GM23338 (cell line): Measurements from ENCODE around the gene PXT1. TPM values are rescaled to one million over a fixed set of nuclear protein-coding genes. Genes with fewer than 3 reads are reported as not detected.

Experiments
- EZH2phosphoT487 ChIP-seq: fragments of 200-600 bp; sonication (generic); IDR thresholded peaks from one replicate; pipeline ENCODE4 v1.8.1; 2018; ENCODE audit warnings: antibody characterized with exemption; ENCODE audit not compliant: unreplicated experiment
- STAT1 ChIP-seq: IDR thresholded peaks from one replicate; pipeline ENCODE4 v1.6.1; 2016; ENCODE audit warnings: antibody characterized with exemption; ENCODE audit not compliant: unreplicated experiment
- ZNF114 ChIP-seq: fragments of 250-450 bp; sonication (Bioruptor Pico); IDR thresholded peaks from 2 replicates; pipeline ENCODE4 v1.5.0; 2020; ENCODE audit warnings: mild to moderate bottlenecking, moderate library complexity
- ZNF331 ChIP-seq: fragments of 250-450 bp; sonication (Bioruptor Pico); IDR thresholded peaks from 2 replicates; pipeline ENCODE4 v1.5.0; 2020; ENCODE audit warnings: low read depth, mild to moderate bottlenecking, moderate library complexity
- polyA plus RNA-seq: library from polyadenylated mRNA; unstranded; fragments of >200 nt; fragmentation: Nextera tagmentation; extraction: Ambion mirVana; gene quantifications from 2 replicates; pipeline ENCODE4 v1.2.1, GENCODE V29; 2016
- total RNA-seq: library from RNA; depleted of rRNA; stranded (reverse); fragments of >200 nt; shearing (Covaris generic); gene quantifications from 2 replicates; pipeline ENCODE4 v1.2.3, GENCODE V29; 2014
- TF ChIP-seq, protein P1 (sequence below): fragments of 250-450 bp; sonication (Bioruptor Pico); IDR thresholded peaks from 2 replicates; pipeline ENCODE4 v1.5.0; 2020; ENCODE audit warnings: mild to moderate bottlenecking, moderate library complexity
- TF ChIP-seq, protein P2 (sequence below): IDR thresholded peaks from one replicate; pipeline ENCODE4 v1.6.1; 2018; ENCODE audit warnings: antibody characterized with exemption; ENCODE audit not compliant: unreplicated experiment
- TF ChIP-seq, protein P3 (sequence below), 2 experiments: fragments of 200-600 bp in 1 of 2; sonication (generic) in 1 of 2; conservative IDR thresholded peaks; 2 replicates each; pipeline versions ENCODE4 v1.5.1 to v1.6.1; 2016 to 2017; ENCODE audit warnings: antibody characterized with exemption in 2 of 2, low read depth in 2 of 2, mild to moderate bottlenecking in 2 of 2, moderate library complexity in 1 of 2

Gene PXT1
- total and polyA plus RNA-seq, 2 experiments from 2014 or later: 0.14 TPM; not detected in 1

DNA sequence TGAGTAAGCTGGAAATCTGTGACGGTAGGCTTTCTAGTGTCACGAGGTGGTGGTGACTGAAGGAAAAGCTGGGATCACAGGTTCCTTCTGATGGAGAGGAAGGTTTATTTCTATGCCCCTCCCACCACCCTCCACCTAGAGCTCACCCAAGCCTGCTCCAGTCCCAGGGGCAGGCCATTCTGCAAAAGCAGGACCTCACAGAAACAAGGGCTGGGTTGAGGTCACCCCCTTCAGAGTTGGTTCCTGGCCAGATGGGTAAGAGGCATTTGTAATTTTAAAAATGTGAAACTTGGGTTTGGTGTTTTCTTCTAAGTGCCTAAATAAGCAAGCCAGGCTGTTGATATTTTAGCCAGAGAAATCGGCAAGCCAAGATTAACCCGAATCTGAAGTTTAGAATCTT, 46.8 kb upstream of the PXT1 start (continued):
- TF ChIP-seq, protein P1, sequence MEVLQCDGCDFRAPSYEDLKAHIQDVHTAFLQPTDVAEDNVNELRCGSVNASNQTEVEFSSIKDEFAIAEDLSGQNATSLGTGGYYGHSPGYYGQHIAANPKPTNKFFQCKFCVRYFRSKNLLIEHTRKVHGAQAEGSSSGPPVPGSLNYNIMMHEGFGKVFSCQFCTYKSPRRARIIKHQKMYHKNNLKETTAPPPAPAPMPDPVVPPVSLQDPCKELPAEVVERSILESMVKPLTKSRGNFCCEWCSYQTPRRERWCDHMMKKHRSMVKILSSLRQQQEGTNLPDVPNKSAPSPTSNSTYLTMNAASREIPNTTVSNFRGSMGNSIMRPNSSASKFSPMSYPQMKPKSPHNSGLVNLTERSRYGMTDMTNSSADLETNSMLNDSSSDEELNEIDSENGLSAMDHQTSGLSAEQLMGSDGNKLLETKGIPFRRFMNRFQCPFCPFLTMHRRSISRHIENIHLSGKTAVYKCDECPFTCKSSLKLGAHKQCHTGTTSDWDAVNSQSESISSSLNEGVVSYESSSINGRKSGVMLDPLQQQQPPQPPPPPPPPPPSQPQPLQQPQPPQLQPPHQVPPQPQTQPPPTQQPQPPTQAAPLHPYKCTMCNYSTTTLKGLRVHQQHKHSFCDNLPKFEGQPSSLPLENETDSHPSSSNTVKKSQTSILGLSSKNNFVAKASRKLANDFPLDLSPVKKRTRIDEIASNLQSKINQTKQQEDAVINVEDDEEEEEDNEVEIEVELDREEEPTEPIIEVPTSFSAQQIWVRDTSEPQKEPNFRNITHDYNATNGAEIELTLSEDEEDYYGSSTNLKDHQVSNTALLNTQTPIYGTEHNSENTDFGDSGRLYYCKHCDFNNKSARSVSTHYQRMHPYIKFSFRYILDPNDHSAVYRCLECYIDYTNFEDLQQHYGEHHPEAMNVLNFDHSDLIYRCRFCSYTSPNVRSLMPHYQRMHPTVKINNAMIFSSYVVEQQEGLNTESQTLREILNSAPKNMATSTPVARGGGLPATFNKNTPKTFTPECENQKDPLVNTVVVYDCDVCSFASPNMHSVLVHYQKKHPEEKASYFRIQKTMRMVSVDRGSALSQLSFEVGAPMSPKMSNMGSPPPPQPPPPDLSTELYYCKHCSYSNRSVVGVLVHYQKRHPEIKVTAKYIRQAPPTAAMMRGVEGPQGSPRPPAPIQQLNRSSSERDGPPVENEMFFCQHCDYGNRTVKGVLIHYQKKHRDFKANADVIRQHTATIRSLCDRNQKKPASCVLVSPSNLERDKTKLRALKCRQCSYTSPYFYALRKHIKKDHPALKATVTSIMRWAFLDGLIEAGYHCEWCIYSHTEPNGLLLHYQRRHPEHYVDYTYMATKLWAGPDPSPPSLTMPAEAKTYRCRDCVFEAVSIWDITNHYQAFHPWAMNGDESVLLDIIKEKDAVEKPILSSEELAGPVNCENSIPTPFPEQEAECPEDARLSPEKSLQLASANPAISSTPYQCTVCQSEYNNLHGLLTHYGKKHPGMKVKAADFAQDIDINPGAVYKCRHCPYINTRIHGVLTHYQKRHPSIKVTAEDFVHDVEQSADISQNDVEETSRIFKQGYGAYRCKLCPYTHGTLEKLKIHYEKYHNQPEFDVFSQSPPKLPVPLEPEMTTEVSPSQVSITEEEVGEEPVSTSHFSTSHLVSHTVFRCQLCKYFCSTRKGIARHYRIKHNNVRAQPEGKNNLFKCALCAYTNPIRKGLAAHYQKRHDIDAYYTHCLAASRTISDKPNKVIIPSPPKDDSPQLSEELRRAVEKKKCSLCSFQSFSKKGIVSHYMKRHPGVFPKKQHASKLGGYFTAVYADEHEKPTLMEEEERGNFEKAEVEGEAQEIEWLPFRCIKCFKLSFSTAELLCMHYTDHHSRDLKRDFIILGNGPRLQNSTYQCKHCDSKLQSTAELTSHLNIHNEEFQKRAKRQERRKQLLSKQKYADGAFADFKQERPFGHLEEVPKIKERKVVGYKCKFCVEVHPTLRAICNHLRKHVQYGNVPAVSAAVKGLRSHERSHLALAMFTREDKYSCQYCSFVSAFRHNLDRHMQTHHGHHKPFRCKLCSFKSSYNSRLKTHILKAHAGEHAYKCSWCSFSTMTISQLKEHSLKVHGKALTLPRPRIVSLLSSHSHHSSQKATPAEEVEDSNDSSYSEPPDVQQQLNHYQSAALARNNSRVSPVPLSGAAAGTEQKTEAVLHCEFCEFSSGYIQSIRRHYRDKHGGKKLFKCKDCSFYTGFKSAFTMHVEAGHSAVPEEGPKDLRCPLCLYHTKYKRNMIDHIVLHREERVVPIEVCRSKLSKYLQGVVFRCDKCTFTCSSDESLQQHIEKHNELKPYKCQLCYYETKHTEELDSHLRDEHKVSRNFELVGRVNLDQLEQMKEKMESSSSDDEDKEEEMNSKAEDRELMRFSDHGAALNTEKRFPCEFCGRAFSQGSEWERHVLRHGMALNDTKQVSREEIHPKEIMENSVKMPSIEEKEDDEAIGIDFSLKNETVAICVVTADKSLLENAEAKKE (CRISPR knock-in tag): no peak
- TF ChIP-seq ZNF114 (no peak), ZNF331 (no peak), EZH2phosphoT487 (no peak), STAT1 (no peak)
- TF ChIP-seq, protein P2, sequence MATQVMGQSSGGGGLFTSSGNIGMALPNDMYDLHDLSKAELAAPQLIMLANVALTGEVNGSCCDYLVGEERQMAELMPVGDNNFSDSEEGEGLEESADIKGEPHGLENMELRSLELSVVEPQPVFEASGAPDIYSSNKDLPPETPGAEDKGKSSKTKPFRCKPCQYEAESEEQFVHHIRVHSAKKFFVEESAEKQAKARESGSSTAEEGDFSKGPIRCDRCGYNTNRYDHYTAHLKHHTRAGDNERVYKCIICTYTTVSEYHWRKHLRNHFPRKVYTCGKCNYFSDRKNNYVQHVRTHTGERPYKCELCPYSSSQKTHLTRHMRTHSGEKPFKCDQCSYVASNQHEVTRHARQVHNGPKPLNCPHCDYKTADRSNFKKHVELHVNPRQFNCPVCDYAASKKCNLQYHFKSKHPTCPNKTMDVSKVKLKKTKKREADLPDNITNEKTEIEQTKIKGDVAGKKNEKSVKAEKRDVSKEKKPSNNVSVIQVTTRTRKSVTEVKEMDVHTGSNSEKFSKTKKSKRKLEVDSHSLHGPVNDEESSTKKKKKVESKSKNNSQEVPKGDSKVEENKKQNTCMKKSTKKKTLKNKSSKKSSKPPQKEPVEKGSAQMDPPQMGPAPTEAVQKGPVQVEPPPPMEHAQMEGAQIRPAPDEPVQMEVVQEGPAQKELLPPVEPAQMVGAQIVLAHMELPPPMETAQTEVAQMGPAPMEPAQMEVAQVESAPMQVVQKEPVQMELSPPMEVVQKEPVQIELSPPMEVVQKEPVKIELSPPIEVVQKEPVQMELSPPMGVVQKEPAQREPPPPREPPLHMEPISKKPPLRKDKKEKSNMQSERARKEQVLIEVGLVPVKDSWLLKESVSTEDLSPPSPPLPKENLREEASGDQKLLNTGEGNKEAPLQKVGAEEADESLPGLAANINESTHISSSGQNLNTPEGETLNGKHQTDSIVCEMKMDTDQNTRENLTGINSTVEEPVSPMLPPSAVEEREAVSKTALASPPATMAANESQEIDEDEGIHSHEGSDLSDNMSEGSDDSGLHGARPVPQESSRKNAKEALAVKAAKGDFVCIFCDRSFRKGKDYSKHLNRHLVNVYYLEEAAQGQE: no peak
- TF ChIP-seq, protein P3, sequence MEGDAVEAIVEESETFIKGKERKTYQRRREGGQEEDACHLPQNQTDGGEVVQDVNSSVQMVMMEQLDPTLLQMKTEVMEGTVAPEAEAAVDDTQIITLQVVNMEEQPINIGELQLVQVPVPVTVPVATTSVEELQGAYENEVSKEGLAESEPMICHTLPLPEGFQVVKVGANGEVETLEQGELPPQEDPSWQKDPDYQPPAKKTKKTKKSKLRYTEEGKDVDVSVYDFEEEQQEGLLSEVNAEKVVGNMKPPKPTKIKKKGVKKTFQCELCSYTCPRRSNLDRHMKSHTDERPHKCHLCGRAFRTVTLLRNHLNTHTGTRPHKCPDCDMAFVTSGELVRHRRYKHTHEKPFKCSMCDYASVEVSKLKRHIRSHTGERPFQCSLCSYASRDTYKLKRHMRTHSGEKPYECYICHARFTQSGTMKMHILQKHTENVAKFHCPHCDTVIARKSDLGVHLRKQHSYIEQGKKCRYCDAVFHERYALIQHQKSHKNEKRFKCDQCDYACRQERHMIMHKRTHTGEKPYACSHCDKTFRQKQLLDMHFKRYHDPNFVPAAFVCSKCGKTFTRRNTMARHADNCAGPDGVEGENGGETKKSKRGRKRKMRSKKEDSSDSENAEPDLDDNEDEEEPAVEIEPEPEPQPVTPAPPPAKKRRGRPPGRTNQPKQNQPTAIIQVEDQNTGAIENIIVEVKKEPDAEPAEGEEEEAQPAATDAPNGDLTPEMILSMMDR (conservative IDR thresholded peaks at IDR 0.05; ENCODE audit: low read depth in 2 of 2): no peak
